ELR (cell line): ENCODE measurements around the gene NANOS2.

Source experiments
- DNase-seq: peaks from one replicate; pipeline ENCODE4 v3.0.0-alpha.2; 2015; ENCODE audit warnings: low read depth

The NANOS2 gene

GRCh38 chr19:45913874-45914830, at the start of gene NANOS2:
Gene NANOS2 (minus strand): TSS chr19:45914778. CDS start chr19:45914693, 85 bp downstream.
- peak; percentile 50 for DNase-seq

GRCh38 chr19:45962021-45962420, 47.4 kb upstream of the NANOS2 start:
- no peak for DNase-seq

- no peak for DNase-seq
Observed at GRCh38 chr19:45960595-45961235, 46.1 kb upstream of the NANOS2 start.

- DNase-seq = no peak
Observed at GRCh38 chr19:45959517-45960025, 45.0 kb upstream of the NANOS2 start.

GRCh38 chr19:45958769-45959516, 44.4 kb upstream of the NANOS2 start:
- peak; percentile 52 for DNase-seq

GRCh38 chr19:45958320-45958719, 43.7 kb upstream of the NANOS2 start:
- DNase-seq = no peak

- DNase-seq = peak; percentile 59
Observed at GRCh38 chr19:45955905-45956608, 41.5 kb upstream of the NANOS2 start.

- no peak for DNase-seq
Observed at GRCh38 chr19:45954156-45954555, 39.6 kb upstream of the NANOS2 start.

- DNase-seq = peak; percentile 44
Observed at GRCh38 chr19:45953676-45954075, 39.1 kb upstream of the NANOS2 start.

- peak; percentile 52 for DNase-seq
Observed at GRCh38 chr19:45952686-45953505, 38.3 kb upstream of the NANOS2 start.

- no peak for DNase-seq
Observed at GRCh38 chr19:45952341-45952685, 37.7 kb upstream of the NANOS2 start.

- DNase-seq = peak; percentile 49
Observed at GRCh38 chr19:45947926-45948325, 33.3 kb upstream of the NANOS2 start.

GRCh38 chr19:45940515-45940805, 25.9 kb upstream of the NANOS2 start:
- no peak for DNase-seq

- no peak for DNase-seq
Observed at GRCh38 chr19:45939792-45940514, 25.4 kb upstream of the NANOS2 start.

- no peak for DNase-seq
Observed at GRCh38 chr19:45938733-45939319, 24.2 kb upstream of the NANOS2 start.

- no peak for DNase-seq
Observed at GRCh38 chr19:45935267-45935666, 20.7 kb upstream of the NANOS2 start.

GRCh38 chr19:45934551-45935230, 20.1 kb upstream of the NANOS2 start:
- DNase-seq = no peak

- DNase-seq = no peak
Observed at GRCh38 chr19:45933759-45934158, 19.2 kb upstream of the NANOS2 start.

GRCh38 chr19:45931055-45931454, 16.5 kb upstream of the NANOS2 start:
- DNase-seq = no peak
